HUDEP-2 (cell line): Measurements from ENCODE around the gene WTIP.
"Not testable (repeated sequence)": the region's sequence is repeated elsewhere in the genome, so short reads cannot be mapped to it uniquely, and the experiment has no call there.

ENCODE experiments used
- DNase-seq, 76 experiments: peaks; one replicate each; lab custom pipeline; 2025; ENCODE audit not compliant: unreplicated experiment in 76 of 76; lab: John Stamatoyannopoulos, UW

WTIP gene

DNA sequence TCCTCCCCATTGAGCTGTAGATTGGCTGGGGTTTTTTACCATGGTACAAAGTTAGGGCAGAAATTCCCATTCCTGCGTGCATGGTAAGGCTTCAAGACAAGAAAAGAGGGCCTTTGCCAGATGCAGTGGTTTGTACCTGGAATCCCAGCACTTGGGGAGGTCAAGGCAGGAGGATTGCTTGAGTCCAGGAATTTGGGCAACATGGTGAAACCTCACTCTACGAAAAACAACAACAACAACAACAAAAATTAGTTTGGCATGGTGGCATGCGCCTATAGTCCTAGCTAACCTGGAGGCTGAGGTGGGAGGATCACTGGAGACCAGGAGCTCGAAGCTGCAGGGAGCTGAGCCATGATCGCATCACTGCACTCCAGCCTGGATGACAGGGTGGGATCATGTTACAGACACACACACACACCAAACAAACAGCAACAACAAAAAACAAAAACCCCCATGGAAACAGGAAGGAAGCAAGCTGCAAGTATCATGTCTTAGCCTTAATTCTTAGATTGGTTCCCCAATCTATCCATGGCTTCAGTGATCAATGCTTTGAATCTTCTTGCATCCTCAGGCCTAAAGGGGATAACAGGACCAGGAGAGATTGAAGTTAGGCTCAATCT, 5.5 kb upstream of the WTIP start:
- no peak for DNase-seq

DNA sequence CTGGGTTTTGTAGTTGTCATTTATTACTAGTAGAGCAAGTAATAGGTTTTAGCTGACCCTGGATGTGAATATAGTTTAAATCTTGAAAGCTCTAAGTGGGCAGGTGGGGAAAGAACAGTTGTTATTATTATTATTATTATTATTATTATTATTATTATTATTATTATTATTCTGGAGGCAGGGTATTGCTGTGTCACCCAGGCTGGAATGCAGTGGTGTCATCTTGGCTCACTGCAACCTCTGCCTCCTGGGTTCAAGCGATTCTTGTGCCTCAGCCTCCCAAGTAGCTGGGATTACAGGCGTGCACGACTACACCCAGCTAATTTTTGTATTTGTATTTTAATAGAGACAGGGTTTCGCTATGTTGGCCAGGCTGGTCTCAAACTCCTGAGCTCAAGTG, 3.1 kb upstream of the WTIP start:
- not testable (repeated sequence) for DNase-seq

DNA sequence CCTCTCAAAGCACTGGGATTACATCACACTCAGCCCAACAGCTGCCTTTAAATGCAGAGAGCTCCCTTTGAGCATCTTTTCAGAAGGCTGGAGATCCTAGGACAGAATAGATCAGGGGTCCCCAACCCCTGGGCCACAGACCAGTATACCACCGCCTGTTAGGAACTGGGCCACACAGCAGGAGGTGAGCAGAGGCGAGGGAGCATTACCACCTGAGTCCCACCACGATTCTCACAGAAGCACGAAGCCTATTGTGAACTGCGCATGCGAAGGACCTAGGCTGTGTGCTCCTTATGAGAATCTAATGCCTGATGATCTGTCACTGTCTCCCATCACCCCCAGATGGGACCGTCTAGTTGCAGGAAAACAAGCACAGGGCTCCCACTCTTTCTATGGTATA, 2.2 kb upstream of the WTIP start:
- DNase-seq, result no peak

- DNase-seq, result no peak
Observed at GRCh38 chr19:34480491-34480890, 1.1 kb upstream of the WTIP start.

DNA sequence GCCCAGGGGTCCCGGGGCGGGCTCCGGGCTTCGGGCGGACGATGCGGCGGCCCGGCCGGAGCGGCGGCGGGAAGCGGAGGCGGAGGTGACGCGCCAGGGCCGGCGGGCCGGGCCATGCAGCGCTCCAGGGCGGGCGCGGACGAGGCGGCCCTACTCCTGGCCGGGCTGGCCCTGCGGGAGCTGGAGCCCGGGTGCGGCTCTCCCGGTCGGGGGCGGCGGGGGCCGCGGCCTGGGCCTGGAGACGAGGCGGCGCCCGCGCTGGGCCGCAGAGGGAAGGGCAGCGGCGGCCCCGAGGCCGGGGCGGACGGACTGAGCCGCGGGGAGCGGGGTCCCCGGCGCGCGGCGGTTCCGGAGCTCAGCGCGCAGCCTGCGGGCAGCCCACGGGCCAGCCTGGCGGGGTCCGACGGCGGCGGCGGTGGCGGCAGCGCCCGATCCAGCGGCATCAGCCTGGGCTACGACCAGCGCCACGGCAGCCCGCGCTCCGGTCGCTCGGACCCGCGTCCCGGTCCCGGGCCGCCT, 362 bp downstream of the WTIP start:
- DNase-seq, result no peak

DNA sequence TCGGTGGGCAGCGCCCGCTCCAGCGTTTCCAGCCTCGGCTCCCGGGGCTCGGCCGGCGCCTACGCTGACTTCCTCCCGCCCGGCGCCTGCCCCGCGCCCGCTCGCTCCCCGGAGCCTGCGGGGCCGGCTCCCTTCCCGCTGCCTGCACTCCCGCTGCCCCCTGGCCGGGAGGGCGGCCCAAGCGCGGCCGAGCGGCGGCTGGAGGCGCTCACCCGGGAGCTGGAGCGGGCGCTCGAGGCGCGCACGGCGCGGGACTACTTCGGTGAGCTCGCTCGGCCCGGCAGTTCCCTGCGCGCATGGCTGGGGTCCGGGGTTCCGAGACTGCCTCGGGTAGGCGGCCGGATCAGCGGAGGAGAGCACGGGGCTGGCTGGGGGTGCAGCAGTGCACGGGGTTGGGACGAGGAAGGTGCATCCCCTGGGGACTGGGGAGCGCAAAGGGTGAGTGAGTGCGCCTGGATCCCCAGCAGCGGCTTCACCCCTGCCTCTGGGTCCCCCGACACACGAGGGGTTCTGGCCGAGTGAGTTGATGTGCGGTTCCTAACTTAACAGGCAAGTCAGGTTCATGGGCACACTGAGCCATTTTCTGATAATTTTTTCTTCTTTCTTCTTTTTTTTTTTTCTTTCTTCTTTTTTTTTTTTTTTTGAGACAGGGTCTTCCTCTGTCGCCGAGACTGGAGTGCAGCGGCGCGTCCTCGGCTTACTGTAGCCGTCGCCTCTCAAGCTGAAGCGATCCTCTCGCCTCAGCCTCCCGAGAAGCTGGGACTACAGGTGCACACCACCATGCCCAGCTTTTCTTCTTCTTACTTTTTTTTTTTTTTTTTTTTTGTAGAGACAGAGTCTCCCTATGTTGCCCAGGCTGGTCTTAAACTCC, 1.1 kb downstream of the WTIP start:
- DNase-seq, result no peak

- no peak for DNase-seq
Observed at GRCh38 chr19:34484328-34484727, 2.8 kb downstream of the WTIP start.

DNA sequence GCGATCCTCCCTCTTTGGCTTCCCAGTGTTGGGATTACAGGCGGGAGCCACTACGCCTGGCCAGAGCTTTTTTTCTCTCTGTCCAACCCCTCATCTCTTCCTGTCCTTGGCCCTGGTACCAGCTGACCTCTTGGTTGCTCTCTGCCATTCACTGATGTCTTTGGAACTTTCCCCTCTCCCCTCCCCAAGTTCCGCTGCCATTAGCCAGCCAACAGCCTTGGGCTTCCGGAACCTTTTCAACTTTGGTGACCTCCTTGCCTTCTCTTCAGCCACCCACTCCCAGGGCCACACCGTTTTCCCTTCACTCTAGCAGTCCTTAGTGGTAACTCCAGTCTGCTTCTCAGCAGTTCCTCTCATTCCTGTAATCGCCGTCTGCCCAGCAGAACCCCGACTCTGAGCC, 4.3 kb downstream of the WTIP start:
- no peak for DNase-seq

DNA sequence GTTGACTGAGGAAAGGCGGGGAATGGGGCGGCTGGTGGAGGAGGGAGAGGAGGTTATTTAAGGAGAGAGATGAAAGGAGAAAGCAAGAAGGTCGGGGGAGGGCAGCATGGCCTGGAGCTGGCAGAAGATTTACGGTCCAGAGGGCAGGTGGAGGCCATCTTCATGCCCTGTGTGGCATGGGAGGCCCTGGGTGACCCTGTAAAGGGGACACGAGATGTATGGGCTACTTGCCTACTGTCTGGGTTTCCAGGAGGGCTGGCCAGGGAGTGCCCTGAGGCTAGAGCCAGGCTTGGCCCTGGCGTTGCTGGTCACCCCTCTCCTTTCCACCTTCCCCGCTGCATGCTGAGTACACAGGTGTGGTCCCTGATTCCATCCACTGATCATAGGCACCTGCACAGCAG, 6.1 kb downstream of the WTIP start:
- no peak for DNase-seq

DNA sequence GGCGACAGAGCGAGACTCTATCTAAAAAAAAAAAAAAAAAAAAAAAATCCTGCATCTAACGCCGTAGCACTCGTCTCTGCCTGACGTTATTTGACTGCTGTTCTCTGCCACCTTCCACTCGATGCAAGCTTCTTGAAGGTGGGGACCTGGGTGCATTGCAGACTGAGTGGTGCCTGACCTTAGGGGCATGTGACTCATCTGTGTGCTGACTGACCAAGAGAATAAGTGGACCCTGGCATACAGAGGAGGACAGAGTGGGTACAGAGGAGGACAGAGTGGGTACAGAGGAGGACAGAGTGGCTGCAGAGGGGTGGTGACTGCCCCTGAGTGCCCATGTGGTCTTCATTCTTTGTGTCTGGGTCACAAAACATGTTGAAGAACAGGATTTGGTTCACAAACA, 7.6 kb downstream of the WTIP start:
- no peak for DNase-seq

DNA sequence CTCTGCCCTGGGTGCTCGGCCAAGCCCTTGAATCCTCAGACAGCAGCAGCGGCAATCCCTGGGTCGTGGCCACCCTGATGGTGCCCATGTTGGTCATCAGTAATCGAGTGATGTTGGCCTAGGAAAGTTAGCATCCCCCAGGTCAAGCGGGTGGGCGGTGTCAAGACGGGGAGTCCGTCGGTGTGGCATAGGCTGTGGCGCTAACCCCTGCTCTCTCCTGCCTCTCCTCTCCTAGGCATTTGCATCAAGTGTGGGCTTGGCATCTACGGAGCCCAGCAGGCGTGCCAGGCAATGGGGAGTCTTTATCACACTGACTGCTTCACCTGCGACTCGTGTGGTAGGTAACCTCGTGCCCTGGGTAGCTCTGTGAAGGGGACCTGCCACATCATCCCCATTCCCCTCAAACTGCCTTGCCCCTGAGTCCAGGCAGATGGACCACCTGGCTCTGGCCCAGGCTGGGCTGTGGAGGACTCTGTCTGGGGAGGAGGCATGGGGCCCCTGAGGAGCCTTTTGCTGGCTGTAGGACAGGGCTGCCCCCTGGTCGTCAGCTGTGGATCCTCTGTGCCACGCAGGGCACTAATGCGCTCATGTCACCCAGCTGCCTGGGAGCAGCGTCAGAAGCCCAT, 8.7 kb downstream of the WTIP start:
- no peak for DNase-seq

DNA sequence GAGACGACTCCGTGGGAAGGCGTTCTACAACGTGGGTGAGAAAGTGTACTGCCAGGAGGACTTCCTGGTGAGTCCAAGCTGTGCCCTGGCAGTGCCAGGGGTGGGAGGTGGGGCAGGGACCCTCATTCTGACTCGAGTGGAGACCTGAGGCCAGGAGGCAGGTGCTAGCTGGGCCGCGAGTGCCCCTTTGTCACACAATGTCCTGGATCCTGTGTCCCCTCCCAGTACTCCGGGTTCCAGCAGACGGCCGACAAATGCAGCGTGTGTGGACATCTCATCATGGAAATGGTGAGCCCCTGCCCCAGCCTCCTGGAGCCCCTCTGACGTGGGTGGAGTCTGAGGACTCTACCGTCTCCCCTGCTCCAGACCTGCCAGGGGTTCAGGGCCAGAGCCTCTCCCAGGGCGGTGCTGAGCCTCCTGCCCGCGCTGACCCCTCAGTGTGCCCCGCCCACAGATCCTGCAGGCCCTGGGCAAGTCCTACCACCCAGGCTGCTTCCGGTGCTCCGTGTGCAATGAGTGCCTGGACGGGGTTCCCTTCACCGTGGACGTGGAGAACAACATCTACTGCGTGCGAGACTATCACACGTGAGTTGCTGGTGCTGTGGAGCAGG, 11.6 kb downstream of the WTIP start:
- DNase-seq, result no peak

- DNase-seq, result no peak
Observed at GRCh38 chr19:34493649-34494044, 12.1 kb downstream of the WTIP start.

- DNase-seq, result no peak
Observed at GRCh38 chr19:34494601-34495000, 13.0 kb downstream of the WTIP start.

DNA sequence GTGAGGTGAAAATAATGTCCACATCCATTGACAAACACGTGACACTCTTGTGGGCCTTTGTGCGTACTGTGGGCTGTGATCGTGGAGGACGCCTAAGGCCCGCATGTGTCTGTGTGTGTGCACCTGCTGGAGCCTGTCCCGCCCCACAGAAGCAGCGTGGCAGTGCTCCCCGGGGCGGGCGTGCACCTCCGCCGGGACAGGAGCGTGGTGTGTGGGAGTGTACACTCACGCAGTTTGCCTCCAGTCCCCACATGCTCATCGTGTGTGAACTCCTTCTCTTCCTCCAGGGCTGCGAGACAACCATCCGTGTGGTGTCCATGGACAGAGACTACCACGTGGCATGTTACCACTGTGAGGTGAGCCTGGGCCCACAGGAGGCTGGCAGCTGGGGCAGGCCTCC, 13.9 kb downstream of the WTIP start:
- no peak for DNase-seq

GRCh38 chr19:34497112-34497805, 15.7 kb downstream of the WTIP start:
- DNase-seq, result no peak

GRCh38 chr19:34499155-34499834, 17.7 kb downstream of the WTIP start:
- no peak for DNase-seq

GRCh38 chr19:34500656-34501120, 19.1 kb downstream of the WTIP start:
- no peak for DNase-seq

DNA sequence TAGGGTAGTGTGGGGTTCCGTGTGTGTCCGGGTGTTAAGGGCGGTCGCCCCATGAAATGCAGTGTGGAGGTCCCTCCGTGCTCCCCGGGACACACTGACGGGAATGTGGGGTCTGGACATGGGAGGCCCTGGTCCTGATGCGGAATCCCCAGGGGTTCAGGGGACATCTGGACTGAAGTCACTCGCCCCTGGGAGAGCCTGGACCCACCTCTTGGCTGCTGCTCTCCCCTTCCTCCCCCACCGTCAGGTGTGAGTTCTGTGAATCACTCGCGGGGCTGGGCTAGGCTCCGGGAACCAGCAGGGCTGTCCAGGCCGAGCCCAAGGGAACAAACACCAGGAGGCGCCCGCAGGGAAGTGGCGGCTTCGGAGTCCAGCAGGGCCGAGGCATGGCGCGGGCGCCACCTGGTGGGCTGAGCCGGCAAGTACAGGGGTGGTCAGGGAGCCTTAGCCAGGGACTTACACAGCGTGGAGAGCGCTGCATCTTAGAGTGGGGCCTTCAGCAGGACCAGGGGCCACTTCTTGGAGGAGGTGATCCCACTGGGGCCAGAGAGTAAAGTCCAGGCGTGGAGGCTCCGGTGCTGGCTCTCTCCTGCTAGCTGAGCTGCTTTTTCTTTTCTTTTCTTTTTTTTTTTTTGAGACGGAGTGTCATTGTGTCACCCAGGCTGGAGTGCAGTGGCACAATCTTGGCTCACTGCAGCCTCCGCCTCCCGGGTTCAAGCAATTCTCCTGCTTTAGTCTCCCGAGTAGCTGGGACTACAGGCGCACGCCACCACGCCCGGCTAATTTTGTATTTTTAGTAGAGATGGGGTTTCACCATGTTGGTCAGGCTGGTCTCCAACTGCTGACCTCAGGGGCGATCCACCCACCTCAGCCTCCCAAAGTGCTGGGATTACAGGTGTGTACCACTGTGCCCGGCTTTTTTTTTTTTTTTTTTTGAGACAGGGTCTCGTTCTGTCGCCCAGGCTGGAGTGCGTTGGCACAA, 20.1 kb downstream of the WTIP start:
- DNase-seq, result peak in 75 of 76 experiments; percentile 32 to 96 (median 85)
